GM10847 (cell line): Measurements from ENCODE around the gene FUCA2.

Experiments
- POLR2A ChIP-seq: IDR thresholded peaks from 2 replicates; pipeline ENCODE4 v1.6.1; 2011; ENCODE audit not compliant: insufficient read length; ENCODE audit errors: extremely low read depth

FUCA2 gene

DNA sequence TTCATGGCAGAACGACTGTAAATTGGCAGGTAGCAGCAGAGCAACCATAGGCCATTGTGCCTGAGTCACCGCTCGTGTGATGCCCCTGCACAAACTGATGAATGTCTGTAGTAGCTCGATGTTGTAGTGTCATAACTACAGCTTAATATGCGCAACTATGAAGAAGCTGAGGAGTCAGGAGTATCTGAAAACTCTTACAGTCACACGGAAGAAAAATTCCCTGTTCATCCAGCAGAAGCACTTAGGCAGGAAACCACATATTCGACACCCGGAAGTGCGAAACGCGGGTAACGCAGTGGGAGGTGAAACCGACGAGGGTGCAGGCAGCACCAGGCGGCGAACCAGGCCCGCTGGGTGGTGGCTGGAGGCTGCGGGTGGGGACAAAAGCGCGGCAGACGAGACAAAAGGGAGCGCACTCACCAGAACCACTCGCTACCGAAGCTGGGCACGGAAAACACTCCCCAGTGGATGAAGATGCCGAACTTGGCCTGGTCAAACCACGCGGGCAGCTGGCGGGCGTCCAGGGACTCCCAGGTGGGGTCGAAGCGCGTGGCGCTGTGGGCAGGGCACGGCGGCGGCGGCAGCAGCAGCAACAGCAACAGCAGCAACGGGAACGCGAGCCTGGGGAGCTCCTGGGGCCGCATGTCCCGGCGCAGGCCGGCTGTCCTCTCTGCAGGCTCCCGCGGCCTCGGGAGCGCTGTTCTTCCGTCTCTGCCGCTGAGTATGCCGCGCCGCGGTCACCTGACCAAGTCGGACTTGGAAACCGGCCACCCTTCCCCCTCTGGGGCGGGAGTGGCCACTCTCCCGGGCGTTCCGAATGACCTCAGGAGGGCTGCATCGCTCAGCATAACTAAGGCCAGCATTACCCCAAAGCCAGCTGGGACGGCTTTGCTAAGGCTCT, at the start of gene FUCA2:
TSS of gene FUCA2 (minus strand) at position 730 of the 901 bp plus-strand sequence. CDS start at position 644, 86 bp downstream.
- peak; percentile 52 for TF ChIP-seq POLR2A

DNA sequence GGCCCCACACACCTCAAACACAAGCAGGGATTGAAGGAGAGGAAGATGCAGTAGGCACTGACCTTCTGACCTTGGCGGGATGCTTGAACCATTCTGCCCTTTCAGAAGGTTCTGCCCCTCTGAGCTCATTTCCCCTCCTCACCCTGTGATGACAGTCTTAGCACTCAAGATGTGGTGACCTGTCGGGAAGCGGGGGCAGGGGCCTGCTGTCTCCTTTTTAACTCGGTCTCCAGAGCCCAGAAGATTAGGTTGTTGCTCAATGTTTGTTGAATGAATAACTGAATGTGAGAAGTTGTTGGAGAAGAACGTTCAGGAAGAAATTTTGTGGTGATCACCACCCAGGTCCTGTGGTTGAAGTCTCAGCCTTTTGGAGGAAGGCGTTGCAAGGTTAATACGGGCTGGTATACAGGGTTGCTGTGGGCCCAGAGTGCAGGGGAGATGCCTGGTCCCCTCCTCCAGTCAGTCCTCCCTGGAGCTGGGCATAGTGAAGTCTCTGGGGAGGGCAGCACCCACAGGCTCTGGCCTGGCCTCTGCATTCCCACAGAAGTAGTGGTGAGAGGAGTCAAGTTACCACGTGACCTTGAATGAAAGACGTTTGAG, 49.7 kb upstream of the FUCA2 start:
- TF ChIP-seq POLR2A = no peak

- TF ChIP-seq POLR2A = no peak
Observed at GRCh38 chr6:143559051-143559660, 47.6 kb upstream of the FUCA2 start.

DNA sequence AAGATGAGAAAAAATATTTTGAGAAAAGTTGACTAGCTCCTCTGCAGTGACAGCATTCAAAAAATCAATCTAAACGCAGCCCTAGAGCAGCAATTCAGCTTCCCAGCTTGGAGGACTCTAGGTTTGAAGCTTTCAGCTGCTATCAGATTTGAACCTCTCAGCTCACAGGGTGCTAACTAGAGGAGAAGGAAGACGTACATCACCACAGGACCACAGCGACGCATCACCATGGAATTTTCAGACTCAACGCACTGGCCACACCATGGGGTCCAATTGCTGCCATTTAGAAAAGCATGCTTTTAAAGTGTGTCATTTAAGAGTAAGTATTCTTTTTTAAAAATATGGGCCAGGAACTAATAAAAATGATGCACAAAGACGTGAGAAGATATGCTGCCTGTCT, 45.0 kb upstream of the FUCA2 start:
- no peak for TF ChIP-seq POLR2A

DNA sequence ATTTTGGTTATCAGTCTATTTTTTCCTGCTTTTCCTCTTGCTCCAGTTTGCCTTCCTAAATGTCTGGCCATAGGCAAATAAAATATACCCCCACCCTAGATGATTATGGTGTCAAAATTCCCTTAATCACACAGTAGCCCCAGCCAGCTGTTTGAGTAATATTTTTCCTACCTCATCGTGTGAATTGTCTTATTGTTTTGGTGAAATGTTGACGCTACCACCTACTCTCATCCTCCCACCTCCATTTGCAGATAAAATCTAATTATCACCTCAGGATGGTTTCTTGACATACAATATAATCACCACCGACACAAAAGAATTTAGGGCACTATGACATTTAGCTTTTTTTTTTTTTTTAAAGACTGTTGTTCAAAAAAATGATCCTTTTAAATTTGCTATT, 44.1 kb upstream of the FUCA2 start:
- TF ChIP-seq POLR2A = no peak

DNA sequence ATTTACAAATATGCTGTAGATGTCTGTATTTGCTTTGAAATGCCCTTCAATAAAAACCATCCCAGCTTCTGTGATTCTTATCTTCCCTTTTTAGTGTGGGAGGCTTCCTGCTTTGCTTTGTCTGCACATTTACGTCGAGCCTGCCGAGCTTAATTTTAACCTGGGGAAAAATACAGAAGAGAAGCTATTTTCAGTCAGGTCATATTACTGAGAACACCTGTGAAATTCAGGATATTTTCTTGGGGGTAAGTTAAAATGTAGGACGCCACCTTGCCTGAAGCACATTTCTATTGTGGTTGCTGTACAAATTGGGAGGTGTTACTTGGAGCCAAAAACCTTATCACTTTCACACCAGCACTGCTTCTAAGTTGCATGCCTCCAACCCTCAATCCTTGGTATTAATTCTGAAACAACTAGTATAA, 43.6 kb upstream of the FUCA2 start:
- no peak for TF ChIP-seq POLR2A

- no peak for TF ChIP-seq POLR2A
Observed at GRCh38 chr6:143553337-143553736, 41.8 kb upstream of the FUCA2 start.

DNA sequence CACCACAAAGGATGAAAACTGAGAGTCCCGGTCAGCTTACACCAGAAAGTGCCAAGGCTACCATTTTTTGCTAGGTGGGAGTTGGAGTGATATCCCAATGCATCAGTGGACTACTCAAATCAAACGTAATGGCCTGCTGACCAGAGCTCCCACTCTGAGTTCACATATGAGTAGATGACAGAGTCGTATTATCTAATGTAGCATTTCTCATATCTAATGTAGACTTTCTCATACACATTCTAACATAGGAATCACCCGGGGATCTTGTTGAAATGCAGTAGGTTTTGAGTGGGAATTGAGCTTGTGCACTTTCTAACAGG, 38.4 kb upstream of the FUCA2 start:
- TF ChIP-seq POLR2A = no peak

- TF ChIP-seq POLR2A = no peak
Observed at GRCh38 chr6:143549221-143549948, 37.9 kb upstream of the FUCA2 start.

DNA sequence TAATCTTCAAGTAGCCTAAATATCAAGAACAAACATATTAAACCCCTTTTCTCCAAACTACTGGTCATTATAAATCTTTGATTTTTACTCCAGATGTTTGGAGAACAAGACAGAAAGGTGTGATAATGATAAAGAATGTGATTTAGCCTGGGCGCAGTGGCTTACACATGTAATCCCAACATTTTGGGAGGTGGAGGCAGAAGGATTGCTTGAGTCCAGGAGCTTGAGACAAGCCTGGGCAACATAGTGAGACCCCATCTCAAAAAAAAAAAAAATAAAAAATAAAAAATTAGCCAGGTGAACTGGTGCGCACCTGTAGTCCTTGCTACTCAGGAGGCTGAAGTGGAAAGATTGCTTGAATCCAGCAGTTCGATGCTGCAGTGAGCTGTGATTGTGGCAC, 35.1 kb upstream of the FUCA2 start:
- TF ChIP-seq POLR2A = no peak

DNA sequence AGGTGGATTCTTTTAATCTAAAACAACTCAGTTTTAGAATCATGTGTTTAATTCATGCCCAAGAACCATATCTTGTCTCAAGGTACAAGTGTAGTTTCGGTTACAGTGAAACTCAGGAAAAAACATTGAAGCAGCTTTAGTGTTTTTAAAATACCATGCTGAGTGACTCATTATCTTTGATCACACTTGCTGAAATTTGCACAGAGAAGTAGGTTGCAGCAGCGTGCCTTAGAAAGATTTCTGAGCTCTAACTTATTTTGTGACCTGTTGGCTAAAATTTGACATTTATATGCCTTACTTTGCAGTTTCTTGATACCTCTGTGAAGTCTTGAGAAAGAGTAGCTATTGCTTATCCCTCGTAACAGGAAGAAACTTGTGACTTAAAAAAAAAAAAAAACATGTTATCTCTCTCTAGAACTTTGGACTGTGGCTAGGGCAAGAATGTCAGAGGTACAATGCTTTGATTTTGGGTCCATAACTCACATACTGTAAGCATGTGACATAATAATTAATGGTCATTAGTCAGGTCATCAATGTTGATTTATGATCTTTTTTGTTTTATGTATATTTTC, 34.5 kb upstream of the FUCA2 start:
- TF ChIP-seq POLR2A = no peak

GRCh38 chr6:143545165-143545564, 33.6 kb upstream of the FUCA2 start:
- TF ChIP-seq POLR2A = no peak

DNA sequence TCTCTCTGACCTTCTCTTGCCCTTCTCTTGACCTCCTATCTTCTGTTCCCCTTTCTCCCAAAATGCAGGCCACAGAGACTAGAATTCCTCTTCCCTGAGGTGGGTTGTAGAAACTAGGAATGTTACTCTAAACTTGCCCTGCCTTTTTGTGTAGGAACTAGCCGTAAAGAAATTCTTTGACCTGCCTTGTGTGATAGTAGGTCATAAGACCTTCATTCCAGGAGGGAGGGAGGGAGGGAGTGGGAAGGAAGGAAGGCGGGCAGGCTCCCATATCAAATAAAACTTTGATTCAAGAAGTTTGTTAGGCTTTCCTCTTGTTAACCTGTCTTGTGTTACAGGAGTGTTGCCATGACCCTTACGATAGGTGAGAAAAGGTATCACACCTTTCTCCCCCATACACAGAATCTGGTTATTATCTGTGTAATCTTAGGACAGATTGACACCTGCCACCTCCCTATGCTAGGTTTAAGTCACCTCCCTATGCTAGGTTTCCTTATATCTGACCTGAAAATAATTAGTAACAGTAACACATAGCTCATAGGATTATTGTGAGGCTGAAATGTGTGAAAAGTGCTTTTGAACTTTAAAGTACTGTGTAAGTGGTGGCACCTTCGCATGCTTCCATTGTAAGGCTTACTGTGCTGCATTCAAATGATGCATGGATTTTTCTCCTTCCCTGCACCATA, 32.6 kb upstream of the FUCA2 start:
- TF ChIP-seq POLR2A = no peak

GRCh38 chr6:143543435-143543834, 31.9 kb upstream of the FUCA2 start:
- TF ChIP-seq POLR2A = no peak

- no peak for TF ChIP-seq POLR2A
Observed at GRCh38 chr6:143542888-143543287, 31.4 kb upstream of the FUCA2 start.
